Spinal cord (tissue), 10 donors: ENCODE results near the gene LZIC. TPM values are rescaled to one million over a fixed set of nuclear protein-coding genes. Genes with fewer than 3 reads are reported as not detected.

Experiments used
- DNase-seq, 6 donors: peaks; one replicate each; pipeline versions ENCODE4 v3.0.0 to v3.0.0-alpha.2; 2013 to 2015; ENCODE audit warnings: low spot score in 6 of 6, low read depth in 4 of 6
- H3K27ac ChIP-seq: one replicate; pipeline ENCODE4 v1.5.1; 2013; ENCODE audit warnings: low read depth, low read length, control low read depth
- H3K27me3 ChIP-seq: one replicate; pipeline ENCODE4 v1.6.1; 2013; ENCODE audit warnings: low read length; ENCODE audit not compliant: control insufficient read depth, insufficient read depth
- H3K36me3 ChIP-seq: one replicate; pipeline ENCODE4 v1.6.1; 2013; ENCODE audit warnings: low read length; ENCODE audit not compliant: control insufficient read depth, insufficient read depth
- H3K4me1 ChIP-seq: one replicate; pipeline ENCODE4 v1.6.1; 2013; ENCODE audit warnings: low read length; ENCODE audit not compliant: control insufficient read depth, insufficient read depth
- H3K4me3 ChIP-seq: one replicate; pipeline ENCODE4 v1.5.1; 2013; ENCODE audit warnings: low read depth, low read length, control low read depth
- H3K9me3 ChIP-seq: one replicate; pipeline ENCODE4 v1.6.1; 2013; ENCODE audit warnings: low read length; ENCODE audit not compliant: control insufficient read depth, insufficient read depth
- WGBS: methylation state at CpG from one replicate; pipeline ENCODE4 v1.1.5; 2013; ENCODE audit warnings: missing lambda C conversion rate; ENCODE audit not compliant: insufficient coverage; 5-methylcytosine and 5-hydroxymethylcytosine counted together
- polyA plus RNA-seq, 2 donors: library from polyadenylated mRNA; unstranded; fragments of 120-200 nt; gene quantifications; one replicate each; pipeline ENCODE4 v1.2.1, GENCODE V29; 2013; ENCODE audit not compliant: insufficient read length in 2 of 2
- total RNA-seq, 2 donors: library from RNA; depleted of rRNA in 1 of 2; stranded (reverse); fragments of 120-200 nt in 1 of 2; fragments of >200 nt in 1 of 2; gene quantifications; one replicate each; pipeline versions ENCODE4 v1.2.3 to v1.2.4, GENCODE V29; 2013 to 2014
- donor health status: healthy.

LZIC gene
- total and polyA plus RNA-seq, 4 donors = 51.5 to 67.3 (median 64.2) TPM

DNA sequence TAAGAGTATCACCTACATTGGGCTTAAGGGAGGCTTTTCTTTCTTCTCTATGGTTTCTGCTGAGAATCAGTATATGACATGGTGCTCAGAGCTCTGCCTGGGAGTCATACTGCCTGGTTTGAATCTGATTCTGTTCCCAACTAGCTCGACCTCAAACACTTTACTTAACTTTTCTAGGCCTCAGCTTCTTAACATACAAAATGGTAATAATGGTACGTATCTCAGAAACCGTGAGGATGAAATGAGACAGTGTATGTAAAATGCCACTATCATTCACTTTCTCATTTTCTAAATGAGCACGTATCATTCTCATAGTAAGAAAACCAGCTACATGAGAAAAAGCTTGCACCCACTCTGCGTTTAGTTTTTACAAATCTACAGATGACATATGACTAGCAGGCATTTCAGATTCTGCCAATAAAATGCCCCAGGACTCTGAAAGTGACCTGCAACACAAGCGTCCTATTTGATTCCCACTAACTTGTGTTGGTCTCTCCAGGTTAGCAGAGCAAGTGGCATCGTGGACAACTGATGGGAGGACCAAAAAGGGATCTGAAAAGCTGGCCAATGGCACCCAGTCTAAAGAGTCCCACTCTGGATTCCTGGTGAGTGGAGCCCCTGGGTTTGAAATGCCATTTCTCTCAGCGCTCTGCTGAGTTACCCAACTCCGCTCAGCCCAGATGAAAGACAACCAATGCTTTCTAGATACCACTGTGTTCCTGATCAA is 39.2 kb downstream of the LZIC start:
- no peak for DNase-seq
- no peaks in the 10 kb centered on the region for H3K27me3 ChIP-seq
- no peak overlapping the region for H3K27ac ChIP-seq
- 94% methylated on average over 6 of the region's 9 CpGs for WGBS
- peaks cover 3% of the 10 kb centered on the region for H3K36me3 ChIP-seq
- H3K9me3 ChIP-seq = no peaks in the 10 kb centered on the region
- peaks cover 19% of the 10 kb centered on the region for H3K4me1 ChIP-seq
- no peak overlapping the region for H3K4me3 ChIP-seq

DNA sequence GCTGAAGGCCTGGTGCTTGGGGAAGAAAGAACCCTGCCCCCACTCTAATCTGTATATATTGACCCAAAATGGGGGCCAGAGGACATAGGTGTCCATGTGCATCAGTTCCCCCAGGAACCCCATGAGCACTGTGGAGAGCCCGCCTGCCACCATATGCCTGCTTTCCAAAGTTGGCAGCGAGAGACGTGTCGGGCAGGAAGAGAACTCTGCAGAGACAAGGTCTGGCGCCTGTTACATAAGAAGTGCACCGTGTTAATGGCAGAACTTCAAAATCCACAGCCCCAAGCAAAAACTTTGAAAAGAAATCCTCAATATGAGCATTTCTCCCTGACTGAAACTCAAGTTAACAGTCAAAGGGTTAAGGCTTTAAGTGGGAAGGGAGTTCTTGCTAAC is 41.1 kb downstream of the LZIC start:
- peaks cover 15% of the 10 kb centered on the region for H3K4me1 ChIP-seq
- H3K4me3 ChIP-seq = no peak overlapping the region
- H3K9me3 ChIP-seq = no peaks in the 10 kb centered on the region
- no peak overlapping the region for H3K27ac ChIP-seq
- no peak for DNase-seq
- WGBS = 79% methylated on average over 4 of the region's 6 CpGs
- peaks cover 3% of the 10 kb centered on the region for H3K36me3 ChIP-seq
- no peaks in the 10 kb centered on the region for H3K27me3 ChIP-seq

- peaks cover 3% of the 10 kb centered on the region for H3K36me3 ChIP-seq
- H3K27ac ChIP-seq = no peak overlapping the region
- no peak for DNase-seq
- H3K9me3 ChIP-seq = no peaks in the 10 kb centered on the region
- no peak overlapping the region for H3K4me3 ChIP-seq
- no peaks in the 10 kb centered on the region for H3K27me3 ChIP-seq
- WGBS = 80% methylated on average over 9 of the region's 9 CpGs
- H3K4me1 ChIP-seq = peaks cover 15% of the 10 kb centered on the region
These were observed 41.8 kb downstream of the LZIC start for GRCh38 chr1:9901148-9902059.

- 82% methylated on average over 10 of the region's 18 CpGs for WGBS
- no peak overlapping the region for H3K4me3 ChIP-seq
- no peak overlapping the region for H3K27ac ChIP-seq
- H3K36me3 ChIP-seq = peaks cover 3% of the 10 kb centered on the region
- DNase-seq = no peak
- no peaks in the 10 kb centered on the region for H3K9me3 ChIP-seq
- peaks cover 15% of the 10 kb centered on the region for H3K4me1 ChIP-seq
- H3K27me3 ChIP-seq = no peaks in the 10 kb centered on the region
These were observed 42.8 kb downstream of the LZIC start for GRCh38 chr1:9900142-9901043.

- WGBS = no CpG with 5 or more reads among the region's 3 CpGs
- no peak overlapping the region for H3K27ac ChIP-seq
- DNase-seq = no peak
These were observed 49.1 kb downstream of the LZIC start for GRCh38 chr1:9894115-9894514.

DNA sequence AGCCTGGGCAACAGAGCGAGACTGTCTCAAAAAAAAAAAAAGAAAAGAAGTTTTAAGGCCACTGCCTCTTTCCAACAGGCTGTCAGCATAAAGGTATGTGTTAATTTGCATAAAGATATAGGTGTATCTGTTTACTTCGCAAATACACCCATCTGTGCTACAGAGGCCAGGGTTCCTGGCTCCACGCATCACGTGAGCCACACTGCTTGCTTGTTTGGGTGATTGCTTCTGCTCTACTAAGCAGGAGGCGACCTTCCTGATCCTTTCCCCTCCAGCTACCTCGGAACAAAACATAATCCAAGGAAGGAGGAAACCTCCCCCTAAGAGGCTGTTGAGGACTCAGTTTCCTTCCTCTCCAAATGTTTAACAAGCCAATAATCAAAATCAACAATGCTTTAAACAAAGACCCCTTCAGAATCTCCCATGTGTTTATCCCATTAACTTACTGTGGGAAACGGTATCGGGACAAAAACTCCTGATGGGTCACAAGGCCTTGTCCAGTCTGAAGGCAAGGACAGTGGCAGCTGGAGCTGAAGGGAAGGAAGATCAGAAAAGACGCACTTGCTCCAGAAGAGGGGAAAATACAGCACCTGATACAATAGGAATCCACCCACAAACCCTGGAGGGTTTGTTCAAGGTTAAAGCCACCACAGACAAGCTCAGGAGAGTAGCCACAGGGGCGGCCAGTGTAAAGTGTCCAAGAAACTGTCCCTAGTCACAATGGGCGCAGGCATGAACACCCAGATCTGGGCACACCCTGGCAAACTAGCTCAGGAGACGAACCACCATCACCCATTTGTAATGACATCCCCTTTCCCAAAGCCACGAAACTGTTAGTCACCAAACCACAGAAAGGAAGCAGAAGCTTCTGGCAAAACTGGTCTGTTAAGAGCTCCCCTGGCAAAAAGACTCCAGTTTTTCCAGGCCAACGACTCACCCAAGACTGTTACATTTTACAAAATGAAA is 50.3 kb downstream of the LZIC start:
- H3K4me1 ChIP-seq = peaks cover 28% of the 10 kb centered on the region
- H3K27ac ChIP-seq = no peak overlapping the region
- no peak for DNase-seq
- H3K36me3 ChIP-seq = peaks cover 6% of the 10 kb centered on the region
- H3K4me3 ChIP-seq = no peak overlapping the region
- WGBS = 77% methylated on average over 7 of the region's 14 CpGs
- H3K27me3 ChIP-seq = no peaks in the 10 kb centered on the region
- H3K9me3 ChIP-seq = no peaks in the 10 kb centered on the region

More at GRCh38 chr1:9894115-9894514, 49.1 kb downstream of the LZIC start:
- H3K36me3 ChIP-seq = peaks cover 3% of the 10 kb centered on the region
- H3K9me3 ChIP-seq = no peaks in the 10 kb centered on the region
- H3K4me3 ChIP-seq = no peak overlapping the region
- peaks cover 22% of the 10 kb centered on the region for H3K4me1 ChIP-seq
- H3K27me3 ChIP-seq = no peaks in the 10 kb centered on the region

DNA sequence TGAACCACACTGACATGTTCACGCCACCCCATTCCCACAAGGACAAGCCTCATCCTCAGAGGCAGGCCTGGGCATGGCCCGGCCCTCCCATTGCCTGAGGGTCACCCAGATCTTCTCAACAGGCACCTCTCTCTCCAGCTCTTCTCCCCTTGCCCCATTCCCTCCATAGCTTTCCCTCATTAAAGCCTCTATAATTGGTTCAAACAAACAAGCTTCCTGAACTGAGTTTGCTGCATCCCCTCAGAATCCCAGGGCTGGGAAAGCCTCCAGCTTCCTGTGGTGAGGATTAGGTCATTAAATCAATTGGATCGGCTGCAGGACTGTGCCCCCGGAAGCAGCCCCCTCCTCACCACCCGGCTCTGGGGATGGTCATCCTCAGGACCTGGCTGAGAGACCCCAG is 52.0 kb downstream of the LZIC start:
- DNase-seq = peak in 2 of 6 donors; percentile 24 to 65
- Histone ChIP-seq H3K27ac (peak overlapping the region; percentile 21), H3K4me1 (peaks cover 36% of the 10 kb centered on the region), H3K36me3 (peaks cover 6% of the 10 kb centered on the region), H3K9me3 (no peaks in the 10 kb centered on the region), H3K27me3 (no peaks in the 10 kb centered on the region), H3K4me3 (no peak overlapping the region)
- 49% methylated on average over 5 of the region's 5 CpGs for WGBS

GRCh38 chr1:9890224-9890731 is 52.9 kb downstream of the LZIC start:
- peak in 2 of 6 donors; percentile 62 to 64 for DNase-seq
- 45% methylated on average over 5 of the region's 6 CpGs for WGBS
- Histone ChIP-seq H3K4me1 (peaks cover 40% of the 10 kb centered on the region), H3K4me3 (no peak overlapping the region), H3K27ac (peak overlapping the region; percentile 54), H3K9me3 (no peaks in the 10 kb centered on the region), H3K27me3 (no peaks in the 10 kb centered on the region), H3K36me3 (peaks cover 9% of the 10 kb centered on the region)
